Calu3 (cell line): Measurements from ENCODE around the gene B9D2. TPM values are rescaled to one million over a fixed set of nuclear protein-coding genes. Genes with fewer than 3 reads are reported as not detected.

ENCODE experiments used
- BruUV-seq: library from RNA; stranded (reverse); fragments of 400-500 nt; replicated peaks from 2 replicates; lab custom pipeline; 2021; lab: Mats Ljungman, UMichigan
- CTCF ChIA-PET: fragments of 300-600 bp; sonication (Branson Sonifier 250); formaldehyde crosslinking; loops from one replicate; lab custom pipeline; 2022; ENCODE audit warnings: antibody characterized with exemption; lab: Charles Lee
- DNase-seq: peaks from one replicate; pipeline ENCODE4 v3.0.0; 2022
- H3K27ac Mint-ChIP-seq: one replicate; pipeline ENCODE4 v1.8.0; 2022; ENCODE audit warnings: mixed read lengths; ENCODE audit not compliant: unreplicated experiment
- H3K27me3 Mint-ChIP-seq: one replicate; pipeline ENCODE4 v1.8.0; 2022; ENCODE audit warnings: mixed read lengths; ENCODE audit not compliant: unreplicated experiment
- H3K36me3 Mint-ChIP-seq: one replicate; pipeline ENCODE4 v1.8.0; 2022; ENCODE audit warnings: mild to moderate bottlenecking, moderate library complexity, mixed read lengths; ENCODE audit not compliant: insufficient read depth, unreplicated experiment
- H3K4me1 Mint-ChIP-seq: one replicate; pipeline ENCODE4 v1.8.0; 2022; ENCODE audit warnings: mild to moderate bottlenecking, low read depth, mixed read lengths; ENCODE audit not compliant: unreplicated experiment
- H3K4me3 Mint-ChIP-seq: one replicate; pipeline ENCODE4 v1.8.0; 2022; ENCODE audit warnings: mild to moderate bottlenecking, low read depth, moderate library complexity, mixed read lengths; ENCODE audit not compliant: unreplicated experiment
- H3K9me3 Mint-ChIP-seq: one replicate; pipeline ENCODE4 v1.8.0; 2022; ENCODE audit warnings: low read depth, mixed read lengths; ENCODE audit not compliant: unreplicated experiment
- intact Hi-C: fragments of 100-400 bp; cut with micrococcal nuclease; formaldehyde crosslinking; loops from one replicate; pipeline ENCODE4 v1.10.0; 2022; ENCODE audit not compliant: unreplicated experiment
- total RNA-seq: library from RNA; stranded (reverse); gene quantifications from 2 replicates; pipeline ENCODE4 v1.2.3, GENCODE V29; 2022
- TF ChIP-seq, protein P1 (sequence below): fragments of 200-600 bp; IDR thresholded peaks from one replicate; pipeline ENCODE4 v1.8.0; 2022; ENCODE audit warnings: antibody characterized with exemption; ENCODE audit not compliant: unreplicated experiment

The B9D2 gene
- total RNA-seq, 1 experiment from 2014 or later: 6.4 TPM

DNA sequence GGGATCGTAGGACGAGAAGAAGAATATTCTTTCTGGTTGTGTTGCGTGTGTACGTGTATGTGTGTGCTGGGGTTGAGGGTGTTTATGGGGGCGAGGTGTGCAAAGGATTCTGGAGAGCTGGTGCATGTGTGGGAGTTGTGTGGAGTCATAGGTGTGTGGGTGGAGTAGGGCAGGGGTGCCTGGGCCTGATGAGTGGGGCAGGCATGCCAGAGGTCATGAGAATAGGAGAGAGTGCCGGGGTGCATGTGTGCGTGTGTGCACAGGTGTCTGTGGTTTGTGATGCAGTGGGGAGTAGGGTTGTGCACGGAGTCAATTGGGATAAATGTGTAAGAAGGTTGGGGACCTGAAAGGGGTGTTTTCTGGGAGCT is 13.0 kb upstream of the B9D2 start:
- intact Hi-C loops: no loop called here
- H3K4me1 Mint-ChIP-seq: peaks cover 22% of the 10 kb centered on the region
- peak overlapping the region; percentile 69 for H3K4me3 Mint-ChIP-seq
- DNase-seq: no peak
- H3K9me3 Mint-ChIP-seq: no peaks in the 10 kb centered on the region
- peak overlapping the region; percentile 11 for H3K27ac Mint-ChIP-seq
- CTCF ChIA-PET: interaction anchor here (0.9 kb wide), 1 partner anchor 9 kb away, joined by 5 read pairs; no protein-coding TSS in a partner anchor
- peaks cover 16% of the 10 kb centered on the region for H3K36me3 Mint-ChIP-seq
- H3K27me3 Mint-ChIP-seq: no peaks in the 10 kb centered on the region
- BruUV-seq: no TSS peak
- TF ChIP-seq, protein P1, sequence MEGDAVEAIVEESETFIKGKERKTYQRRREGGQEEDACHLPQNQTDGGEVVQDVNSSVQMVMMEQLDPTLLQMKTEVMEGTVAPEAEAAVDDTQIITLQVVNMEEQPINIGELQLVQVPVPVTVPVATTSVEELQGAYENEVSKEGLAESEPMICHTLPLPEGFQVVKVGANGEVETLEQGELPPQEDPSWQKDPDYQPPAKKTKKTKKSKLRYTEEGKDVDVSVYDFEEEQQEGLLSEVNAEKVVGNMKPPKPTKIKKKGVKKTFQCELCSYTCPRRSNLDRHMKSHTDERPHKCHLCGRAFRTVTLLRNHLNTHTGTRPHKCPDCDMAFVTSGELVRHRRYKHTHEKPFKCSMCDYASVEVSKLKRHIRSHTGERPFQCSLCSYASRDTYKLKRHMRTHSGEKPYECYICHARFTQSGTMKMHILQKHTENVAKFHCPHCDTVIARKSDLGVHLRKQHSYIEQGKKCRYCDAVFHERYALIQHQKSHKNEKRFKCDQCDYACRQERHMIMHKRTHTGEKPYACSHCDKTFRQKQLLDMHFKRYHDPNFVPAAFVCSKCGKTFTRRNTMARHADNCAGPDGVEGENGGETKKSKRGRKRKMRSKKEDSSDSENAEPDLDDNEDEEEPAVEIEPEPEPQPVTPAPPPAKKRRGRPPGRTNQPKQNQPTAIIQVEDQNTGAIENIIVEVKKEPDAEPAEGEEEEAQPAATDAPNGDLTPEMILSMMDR: no peak

DNA sequence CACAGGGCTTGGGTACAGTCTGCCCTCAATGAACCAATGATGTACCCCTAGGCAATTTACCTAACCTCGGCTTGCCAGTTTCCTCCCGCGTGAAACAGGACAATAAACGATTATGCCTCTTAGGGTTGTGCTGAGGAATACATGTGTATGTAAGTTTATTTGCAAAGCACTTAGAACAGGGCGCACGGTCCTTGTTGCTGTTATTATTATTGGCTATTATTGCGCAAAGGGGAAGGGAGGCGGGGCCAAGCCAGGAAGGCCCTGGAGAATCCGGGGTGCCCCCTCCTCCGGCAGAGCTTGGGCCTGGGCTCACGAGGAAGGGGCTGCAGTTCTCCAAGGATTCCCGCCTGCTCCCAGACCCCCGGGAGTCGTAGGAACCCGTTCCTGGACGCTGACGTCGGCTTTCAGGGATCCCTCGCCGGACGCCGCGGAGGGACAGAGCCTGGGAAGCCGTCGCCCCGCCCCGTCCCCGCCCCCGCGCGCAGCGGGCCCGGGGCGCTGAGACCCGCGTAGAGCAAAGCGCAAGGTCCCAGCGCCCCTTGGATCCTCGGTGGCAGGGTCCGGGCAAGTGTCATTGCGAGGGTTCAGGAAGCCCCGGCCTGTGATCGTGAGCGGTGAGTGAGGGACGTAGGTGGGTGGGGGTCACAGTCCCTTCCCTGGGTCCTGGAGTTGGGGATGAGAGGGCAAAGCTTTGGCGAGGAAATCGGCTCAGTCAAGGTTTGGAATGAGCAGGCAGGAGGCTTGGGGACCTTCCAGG is 12.5 kb upstream of the B9D2 start, which contains the start of gene TMEM91:
Gene TMEM91 (plus strand): TSS at position 293 of the 757 bp plus-strand sequence. CDS start 1,777 bp downstream, outside the sequence.
- BruUV-seq: no TSS peak
- Mint-ChIP-seq H3K4me1 (peaks cover 22% of the 10 kb centered on the region), H3K27ac (peak within 1 kb of the TSS; percentile 76), H3K36me3 (peaks cover 16% of the 10 kb centered on the region), H3K27me3 (no peaks in the 10 kb centered on the region), H3K4me3 (peak within 1 kb of the TSS; percentile 69), H3K9me3 (no peaks in the 10 kb centered on the region)
- CTCF ChIA-PET: interaction anchor here (0.7 to 0.9 kb wide), 2 partner anchors 9 to 24 kb away, joined by 3 to 5 read pairs; no protein-coding TSS in a partner anchor
- TF ChIP-seq, protein P1: no peak
- peak; percentile 47 for DNase-seq
- intact Hi-C loops: no loop called here

DNA sequence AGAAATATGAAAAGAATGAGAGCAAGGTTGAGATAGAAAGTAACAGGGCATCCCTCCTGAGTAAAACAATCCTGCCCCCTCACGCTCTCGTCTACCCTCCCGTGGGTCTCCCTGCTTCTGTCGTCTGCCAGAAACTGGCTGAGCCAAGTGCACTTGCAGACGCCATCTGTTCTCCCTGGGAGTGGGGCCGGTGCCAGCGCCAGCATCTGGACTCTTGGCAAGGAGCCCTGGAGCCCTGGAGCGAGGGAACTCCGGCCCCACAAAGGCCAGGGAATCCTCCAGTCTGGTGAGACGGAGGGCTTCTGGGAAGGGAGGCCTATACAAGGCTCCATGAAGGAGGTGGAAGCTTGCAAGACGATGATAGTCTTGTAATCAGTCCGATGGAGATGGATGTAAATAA is 10.0 kb upstream of the B9D2 start:
- Mint-ChIP-seq H3K27me3 (no peaks in the 10 kb centered on the region), H3K4me3 (no peak overlapping the region), H3K4me1 (peaks cover 22% of the 10 kb centered on the region), H3K36me3 (peaks cover 16% of the 10 kb centered on the region), H3K27ac (no peak overlapping the region), H3K9me3 (no peaks in the 10 kb centered on the region)
- CTCF ChIA-PET: no interaction called here
- BruUV-seq: no TSS peak
- TF ChIP-seq, protein P1: no peak
- intact Hi-C loops: no loop called here
- DNase-seq: no peak

DNA sequence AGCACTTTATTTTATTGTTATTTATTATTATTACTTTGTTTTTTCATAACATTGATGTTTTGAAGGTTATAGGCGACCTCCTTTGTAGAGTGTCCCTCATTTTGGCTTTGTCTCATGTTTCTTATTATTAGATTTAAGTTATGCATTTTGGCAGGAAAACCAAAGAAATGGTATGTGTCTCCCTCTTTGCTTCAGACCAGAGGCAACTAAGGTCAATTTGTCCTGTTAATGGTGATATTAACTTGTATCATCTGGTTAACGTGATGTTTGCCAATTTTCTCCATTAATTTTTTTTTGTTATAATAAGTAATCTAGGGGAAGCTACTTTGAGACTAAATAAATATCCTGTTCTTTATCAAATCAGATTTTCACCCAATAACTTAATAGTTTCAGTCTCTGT is 8.6 kb upstream of the B9D2 start:
- BruUV-seq: no TSS peak
- no peak for DNase-seq
- Mint-ChIP-seq H3K9me3 (no peaks in the 10 kb centered on the region), H3K27me3 (no peaks in the 10 kb centered on the region), H3K4me3 (no peak overlapping the region), H3K27ac (no peak overlapping the region), H3K36me3 (peaks cover 20% of the 10 kb centered on the region), H3K4me1 (peaks cover 30% of the 10 kb centered on the region)
- CTCF ChIA-PET: interaction anchor here (0.6 kb wide), 2 partner anchors 467 to 1320 kb away, joined by 3 to 4 read pairs; no protein-coding TSS in a partner anchor
- TF ChIP-seq, protein P1: no peak
- intact Hi-C loops: no loop called here
